Endothelial cell of umbilical vein (primary cell): Measurements from ENCODE around the gene NEDD4L. TPM values are rescaled to one million over a fixed set of nuclear protein-coding genes. Genes with fewer than 3 reads are reported as not detected.

Source experiments
- BruUV-seq: library from RNA; stranded (reverse); fragments of 400-500 nt; replicated peaks from 2 replicates; lab custom pipeline; 2021; lab: Mats Ljungman, UMichigan
- CTCF ChIA-PET: fragments of 300-600, 350-600 bp; sonication (Branson Sonifier 250); formaldehyde crosslinking; loops from one replicate; lab custom pipeline; 2021; ENCODE audit warnings: antibody characterized with exemption, inconsistent platforms; lab: Charles Lee
- POLR2A ChIA-PET: fragments of 300-600, 350-600 bp; sonication (Branson Sonifier 250); formaldehyde crosslinking; loops from one replicate; lab custom pipeline; 2021; ENCODE audit warnings: antibody characterized with exemption, inconsistent platforms; lab: Charles Lee
- DNase-seq: peaks from one replicate; pipeline ENCODE4 v3.0.0-alpha.2; 2011; ENCODE audit warnings: low read depth, low spot score
- FAIRE-seq: peaks from 2 replicates; lab custom pipeline; 2011; peaks lifted over from hg19 to GRCh38; lab: Jason Lieb, UNC
- H2AFZ ChIP-seq: 2 replicates; pipeline ENCODE4 v1.6.0; 2012; ENCODE audit warnings: low read depth, low read length, control low read depth, inconsistent platforms
- H3K27ac ChIP-seq: 2 replicates; pipeline ENCODE4 v1.5.1; 2011; ENCODE audit warnings: low read depth, mild to moderate bottlenecking, control low read depth, low read length, moderate library complexity; ENCODE audit not compliant: insufficient read depth
- H3K27me3 ChIP-seq, 2 experiments: 2 replicates each; pipeline versions ENCODE4 v1.6.0 to v1.6.1; 2011; ENCODE audit warnings: low read length in 2 of 2, mixed read lengths in 1 of 2; ENCODE audit not compliant: control insufficient read depth in 2 of 2, insufficient read depth in 2 of 2
- H3K36me3 ChIP-seq, 2 experiments: 2 replicates in 1 of 2; 3 replicates in 1 of 2; pipeline ENCODE4 v1.5.1; 2011; ENCODE audit warnings: low read length in 2 of 2, mild to moderate bottlenecking in 1 of 2, moderate library complexity in 1 of 2; ENCODE audit not compliant: control insufficient read depth in 2 of 2, insufficient read depth in 2 of 2; ENCODE audit errors: extremely low read depth in 1 of 2
- H3K4me1 ChIP-seq: 3 replicates; pipeline ENCODE4 v1.5.1; 2011; ENCODE audit warnings: mild to moderate bottlenecking, low read length; ENCODE audit not compliant: control insufficient read depth, insufficient read depth; ENCODE audit errors: extremely low read depth
- H3K4me2 ChIP-seq: 2 replicates; pipeline ENCODE4 v1.6.1; 2011; ENCODE audit warnings: low read length, control low read depth, mixed read lengths; ENCODE audit not compliant: insufficient read depth
- H3K4me3 ChIP-seq, 3 experiments: fragments of 200-600 bp in 1 of 3; sonication (generic), shearing (Covaris generic) in 1 of 3; replicated peaks in 1 of 3; 2 replicates each; pipeline ENCODE4 v1.5.1; 2011 to 2016; ENCODE audit warnings: control low read depth in 3 of 3, low read length in 3 of 3, mild to moderate bottlenecking in 2 of 3, inconsistent platforms in 1 of 3, low read depth in 1 of 3, moderate library complexity in 1 of 3; ENCODE audit not compliant: insufficient read depth in 1 of 3
- H3K79me2 ChIP-seq: 2 replicates; pipeline ENCODE4 v1.6.0; 2012; ENCODE audit warnings: low read length, inconsistent platforms; ENCODE audit not compliant: control insufficient read depth, insufficient read depth
- H3K9ac ChIP-seq: replicated peaks from 2 replicates; pipeline ENCODE3; 2011; ENCODE audit warnings: low read length, control low read depth; ENCODE audit not compliant: insufficient read depth; ENCODE audit errors: extremely low read depth
- H3K9me1 ChIP-seq: replicated peaks from 3 replicates; pipeline ENCODE4 v1.6.0; 2011; ENCODE audit warnings: mild to moderate bottlenecking, low read length; ENCODE audit not compliant: control insufficient read depth, insufficient read depth; ENCODE audit errors: extremely low read depth
- H3K9me3 ChIP-seq: replicated peaks from 2 replicates; pipeline ENCODE4 v1.5.1; 2012; ENCODE audit warnings: low read length, inconsistent platforms; ENCODE audit not compliant: control insufficient read depth, insufficient read depth
- H4K20me1 ChIP-seq: replicated peaks from 2 replicates; pipeline ENCODE3; 2011; ENCODE audit warnings: mild to moderate bottlenecking, low read length; ENCODE audit not compliant: control insufficient read depth, insufficient read depth; ENCODE audit errors: extremely low read depth
- CTCF ChIP-seq, 2 donors: IDR thresholded peaks; 1 replicate in 1 of 2; 2 replicates in 1 of 2; pipeline ENCODE4 v1.5.1; 2011; ENCODE audit warnings: low read length in 2 of 2, mild to moderate bottlenecking in 2 of 2, moderate library complexity in 2 of 2, control low read depth in 1 of 2, inconsistent platforms in 1 of 2, low read depth in 1 of 2; ENCODE audit not compliant: insufficient read depth in 1 of 2; ENCODE audit errors: extremely low read depth in 1 of 2
- EZH2 ChIP-seq: IDR thresholded peaks from 2 replicates; pipeline ENCODE4 v1.6.1; 2012; ENCODE audit warnings: borderline replicate concordance, low read depth, mild to moderate bottlenecking, moderate library complexity, low read length, inconsistent platforms; ENCODE audit not compliant: severe bottlenecking
- FOS ChIP-seq: IDR thresholded peaks from 2 replicates; pipeline ENCODE4 v1.6.1; 2011; ENCODE audit warnings: mild to moderate bottlenecking, low read length, moderate library complexity, borderline replicate concordance; ENCODE audit not compliant: insufficient read depth
- GATA2 ChIP-seq: IDR thresholded peaks from 2 replicates; pipeline ENCODE4 v1.7.0; 2011; ENCODE audit warnings: low read depth, mild to moderate bottlenecking, moderate library complexity, mixed read lengths, low read length; ENCODE audit not compliant: insufficient read length, insufficient read depth
- JUN ChIP-seq: IDR thresholded peaks from 2 replicates; pipeline ENCODE4 v1.6.1; 2011; ENCODE audit warnings: borderline replicate concordance, low read depth; ENCODE audit not compliant: insufficient read length, insufficient read depth
- MAX ChIP-seq: IDR thresholded peaks from 2 replicates; pipeline ENCODE4 v1.6.1; 2011; ENCODE audit not compliant: insufficient read depth, insufficient read length
- MYC ChIP-seq: IDR thresholded peaks from one replicate; pipeline ENCODE4 v1.6.1; 2011; ENCODE audit warnings: mild to moderate bottlenecking, low read depth, low read length
- POLR2A ChIP-seq: IDR thresholded peaks from 2 replicates; pipeline ENCODE4 v1.6.1; 2012; ENCODE audit warnings: low read depth, mild to moderate bottlenecking, control low read depth, low read length
- POLR2AphosphoS5 ChIP-seq: IDR thresholded peaks from 2 replicates; pipeline ENCODE4 v1.6.1; 2012; ENCODE audit warnings: low read depth, mild to moderate bottlenecking, control low read depth, low read length, moderate library complexity; ENCODE audit not compliant: insufficient read depth
- dilution Hi-C: fragments of 300-500 bp; cut with MboI; formaldehyde crosslinking; loops from one replicate; pipeline ENCODE4 v1.15.0; 2019; ENCODE audit warnings: low sequenced_read_pairs; ENCODE audit not compliant: extremely low pct_ligation_motif_present
- intact Hi-C: fragments of 100-400 bp; cut with micrococcal nuclease; formaldehyde crosslinking; loops from one replicate; pipeline ENCODE4 v1.10.0; 2022
- polyA plus RNA-seq, 4 experiments: library from polyadenylated mRNA; depleted of rRNA in 3 of 4; stranded (reverse) in 3 of 4; unstranded in 1 of 4; fragments of >200 nt; gene quantifications; 2 replicates each; pipeline versions ENCODE4 v1.2.1 to v1.2.3, GENCODE V29; 2011 to 2012; ENCODE audit warnings: missing spikeins in 1 of 4
- total RNA-seq: library from RNA; stranded (reverse); gene quantifications from 2 replicates; pipeline ENCODE4 v1.2.3, GENCODE V29; 2021

NEDD4L gene
- total and polyA plus RNA-seq, 2 donors (not counting 3 experiments of a cell fraction or from before 2014, with no cell fraction given): 20.5 to 78.9 TPM

DNA sequence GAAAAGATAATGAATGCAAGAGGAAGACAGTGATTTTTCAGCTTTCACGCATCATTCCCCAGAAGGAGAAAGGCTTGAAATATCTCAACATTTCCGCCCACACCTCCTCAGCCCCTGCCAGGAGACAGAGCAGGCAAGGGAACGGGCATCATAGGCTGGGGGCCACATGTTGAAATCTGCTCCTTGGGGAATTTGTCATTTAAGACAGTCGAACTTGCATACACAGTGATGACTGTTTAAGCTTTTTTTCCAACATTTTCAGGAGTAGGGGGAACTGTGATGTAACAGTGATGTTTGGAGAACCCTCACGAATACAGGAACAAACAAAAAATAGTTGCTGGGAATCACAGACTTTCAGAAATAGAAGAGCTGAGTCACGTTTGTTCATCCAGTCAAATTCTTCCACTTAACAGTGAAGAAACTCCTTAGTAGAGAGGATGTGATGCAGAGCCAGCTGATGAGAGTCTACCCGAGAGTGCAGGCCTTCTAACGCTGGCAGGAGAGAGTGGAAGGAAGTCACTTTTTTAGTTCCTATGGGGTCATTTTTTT is 318.1 kb downstream of the NEDD4L start:
- H3K4me1 ChIP-seq: peaks cover 13% of the 10 kb centered on the region
- DNase-seq (peak; percentile 77), FAIRE-seq (peak; percentile 55)
- TF ChIP-seq FOS: peak; percentile 48
- TF ChIP-seq EZH2: no peak
- no peak for TF ChIP-seq MAX
- TF ChIP-seq GATA2: no peak
- no peak for TF ChIP-seq MYC
- TF ChIP-seq CTCF (IDR thresholded peaks at IDR 0.05; ENCODE audit: extremely low read depth in 1 of 2, insufficient read depth in 1 of 2, low read depth in 1 of 2, low read length in 2 of 2): no peak
- TF ChIP-seq JUN: peak; percentile 72
- TF ChIP-seq POLR2AphosphoS5: no peak
- TF ChIP-seq POLR2A: no peak
- ChIA-PET POLR2A (no interaction called here), CTCF (interaction anchor here (0.9 to 2.1 kb wide), 6 partner anchors 11 to 402 kb away, joined by 3 to 8 read pairs (median 3); partner anchors contain the start of gene NEDD4L)
- H3K9me3 ChIP-seq: no peaks in the 10 kb centered on the region
- peaks cover 0 to 11% of the 10 kb centered on the region in 2 experiments for H3K36me3 ChIP-seq
- no peaks in the 10 kb centered on the region for H3K79me2 ChIP-seq
- no peaks in the 10 kb centered on the region for H4K20me1 ChIP-seq
- dilution Hi-C loops (no loop called here), intact Hi-C loops (no loop called here)
- no peak overlapping the region for H3K4me3 ChIP-seq
- H3K9ac ChIP-seq: peak overlapping the region; percentile 73
- H3K9me1 ChIP-seq: no peaks in the 10 kb centered on the region
- BruUV-seq: no TSS peak
- peak overlapping the region; percentile 47 for H3K4me2 ChIP-seq
- H3K27me3 ChIP-seq: no peaks in the 10 kb centered on the region
- peak overlapping the region; percentile 95 for H3K27ac ChIP-seq
- H2AFZ ChIP-seq: peak overlapping the region; percentile 68
